Measurements from ENCODE around the gene MACF1.
"Not testable (repeated sequence)": the region's sequence is repeated elsewhere in the genome, so short reads cannot be mapped to it uniquely, and the experiment has no call there.

Gene MACF1

DNA sequence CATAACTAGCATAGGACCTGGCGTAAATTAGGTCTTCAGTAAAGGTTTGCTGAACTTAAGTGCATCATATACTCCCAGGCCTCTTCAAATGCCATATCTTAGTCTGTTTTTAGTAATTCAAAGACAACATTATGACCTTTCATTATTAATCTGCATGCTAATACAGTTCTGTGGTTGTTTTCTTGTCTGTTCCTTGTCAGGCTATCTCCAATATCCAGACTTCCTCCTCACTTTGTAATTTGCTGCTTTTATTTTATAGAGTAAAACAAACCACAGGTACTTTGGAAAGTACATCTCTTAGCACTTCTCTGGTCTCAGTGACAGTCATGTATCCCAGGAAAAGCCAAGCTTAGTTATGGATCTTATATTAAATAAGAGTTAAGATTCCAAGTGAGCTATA, 221.9 kb downstream of the MACF1 start:
- DNase-seq = no peak

DNA sequence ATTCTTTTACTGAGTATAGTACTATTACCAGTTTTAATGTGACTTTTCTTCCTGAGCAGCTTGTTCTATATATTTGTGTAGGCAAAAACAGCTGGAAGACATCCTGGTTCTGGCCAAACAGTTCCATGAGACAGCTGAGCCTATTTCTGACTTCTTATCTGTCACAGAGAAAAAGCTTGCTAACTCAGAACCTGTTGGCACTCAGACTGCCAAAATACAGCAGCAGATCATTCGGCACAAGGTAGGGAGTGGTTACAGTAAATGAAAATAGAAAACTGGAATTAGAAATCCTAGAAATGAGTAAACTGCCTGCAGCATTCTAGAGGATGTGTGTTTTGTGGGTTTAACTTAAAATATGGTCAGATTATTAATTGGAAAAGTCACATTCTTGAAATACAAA, 222.9 kb downstream of the MACF1 start:
- DNase-seq = no peak

DNA sequence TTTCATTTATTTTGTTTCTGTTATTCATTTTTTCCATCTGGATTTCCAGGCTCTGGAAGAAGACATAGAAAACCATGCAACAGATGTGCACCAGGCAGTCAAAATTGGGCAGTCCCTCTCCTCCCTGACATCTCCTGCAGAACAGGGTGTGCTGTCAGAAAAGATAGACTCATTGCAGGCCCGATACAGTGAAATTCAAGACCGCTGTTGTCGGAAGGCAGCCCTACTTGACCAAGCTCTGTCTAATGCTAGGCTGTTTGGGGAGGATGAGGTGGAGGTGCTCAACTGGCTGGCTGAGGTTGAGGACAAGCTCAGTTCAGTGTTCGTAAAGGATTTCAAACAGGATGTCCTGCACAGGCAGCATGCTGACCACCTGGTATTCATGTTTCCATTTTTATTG, 223.4 kb downstream of the MACF1 start:
- DNase-seq = no peak

DNA sequence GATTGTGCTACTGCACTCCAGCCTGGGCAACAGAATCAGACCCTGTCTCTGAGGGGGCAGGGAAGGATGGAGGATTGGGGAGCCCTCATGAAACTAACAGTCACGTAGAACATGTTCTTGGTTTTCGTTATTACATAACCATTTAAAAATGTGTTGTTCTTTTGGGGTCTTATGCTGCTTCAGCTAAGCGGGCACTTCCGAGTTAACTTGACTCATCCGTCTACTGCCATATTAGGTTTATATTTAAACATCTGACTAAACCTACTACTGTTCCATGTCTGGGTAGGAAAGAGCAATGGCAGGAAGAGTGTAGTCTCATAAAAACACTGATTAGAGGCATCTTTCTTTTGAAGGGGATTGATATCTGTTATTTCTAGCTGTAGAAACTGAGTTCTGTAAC, 227.4 kb downstream of the MACF1 start:
- no peak for DNase-seq

DNA sequence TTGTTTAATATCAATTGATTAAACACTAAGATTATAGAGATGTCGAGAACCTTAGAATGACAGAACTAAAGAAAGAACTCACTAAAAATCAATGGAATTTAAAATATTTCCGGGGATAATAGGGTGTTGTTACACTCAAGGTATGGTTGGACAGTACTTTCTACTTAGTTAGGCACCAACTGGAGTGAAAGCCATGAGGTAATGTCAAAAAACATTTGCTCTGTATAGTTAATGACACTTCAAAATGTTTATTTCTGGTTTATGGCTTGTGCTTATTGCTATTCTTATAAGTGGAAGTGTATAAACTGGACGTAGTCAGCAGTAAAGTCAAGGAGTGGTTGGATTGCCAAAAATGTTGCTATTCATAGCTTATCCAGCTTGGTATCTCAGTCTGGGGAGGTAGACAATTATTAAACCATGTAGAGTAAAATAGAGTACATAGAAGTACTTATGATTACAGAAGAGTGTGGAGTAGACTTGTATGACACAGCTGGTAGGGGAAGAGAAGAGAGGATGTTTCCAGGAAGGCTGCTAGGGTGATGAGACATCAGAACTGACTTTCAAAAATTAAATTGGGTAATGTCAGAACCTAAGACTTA, 230.4 kb downstream of the MACF1 start:
- DNase-seq = no peak

DNA sequence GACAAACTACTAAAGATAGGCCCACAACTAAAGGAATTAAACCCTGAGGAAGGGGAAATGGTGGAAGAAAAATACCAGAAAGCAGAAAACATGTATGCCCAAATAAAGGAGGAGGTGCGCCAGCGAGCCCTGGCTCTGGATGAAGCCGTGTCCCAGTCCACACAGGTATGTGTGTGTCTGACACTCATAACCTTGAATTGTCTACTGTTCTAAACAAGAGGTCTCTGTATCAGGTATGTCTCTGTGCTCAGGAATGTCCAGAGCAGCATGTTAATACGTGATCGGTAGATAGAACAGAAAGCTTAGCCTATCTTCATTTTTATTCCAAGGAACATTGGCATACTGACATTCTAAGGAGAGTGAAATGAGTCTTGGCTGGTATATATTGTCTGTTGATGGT, 231.1 kb downstream of the MACF1 start:
- no peak for DNase-seq

DNA sequence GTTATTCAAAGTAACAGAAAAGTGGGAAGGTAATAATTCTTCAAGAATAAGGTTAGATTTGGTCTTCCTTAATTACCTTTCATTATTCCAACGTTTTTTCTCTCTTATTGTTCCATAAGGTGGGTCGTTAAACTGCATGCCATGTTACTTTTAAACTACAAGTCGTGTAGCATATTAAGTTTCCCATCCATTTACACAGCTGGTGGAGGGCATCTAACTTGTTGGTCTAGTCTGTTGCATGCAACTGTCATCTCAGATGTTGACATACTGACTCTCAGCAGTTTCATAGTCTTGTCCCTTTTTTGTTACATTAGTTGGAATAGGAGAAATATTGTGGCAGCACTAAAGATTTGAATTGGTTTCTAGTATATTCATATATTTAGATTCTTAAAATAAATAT, 232.3 kb downstream of the MACF1 start:
- DNase-seq = no peak

DNA sequence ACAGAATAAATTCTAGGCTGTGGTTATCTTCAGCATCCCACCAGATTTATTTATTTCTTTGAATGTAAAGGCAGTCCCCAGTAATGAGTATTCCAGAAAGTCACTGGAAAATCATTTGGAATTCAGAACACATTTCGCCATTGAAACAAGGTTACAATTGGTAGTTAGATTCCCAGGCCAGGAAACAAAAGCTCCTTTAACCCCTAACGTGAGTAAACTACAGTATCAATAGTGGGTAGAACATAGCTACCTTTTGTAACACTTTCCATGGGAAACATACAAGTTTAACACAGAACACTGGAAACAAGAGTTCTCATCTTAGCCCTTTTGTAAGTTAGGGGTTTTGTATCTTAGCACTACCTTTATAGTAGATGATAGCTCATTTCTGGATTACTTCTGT, 233.5 kb downstream of the MACF1 start:
- no peak for DNase-seq

DNA sequence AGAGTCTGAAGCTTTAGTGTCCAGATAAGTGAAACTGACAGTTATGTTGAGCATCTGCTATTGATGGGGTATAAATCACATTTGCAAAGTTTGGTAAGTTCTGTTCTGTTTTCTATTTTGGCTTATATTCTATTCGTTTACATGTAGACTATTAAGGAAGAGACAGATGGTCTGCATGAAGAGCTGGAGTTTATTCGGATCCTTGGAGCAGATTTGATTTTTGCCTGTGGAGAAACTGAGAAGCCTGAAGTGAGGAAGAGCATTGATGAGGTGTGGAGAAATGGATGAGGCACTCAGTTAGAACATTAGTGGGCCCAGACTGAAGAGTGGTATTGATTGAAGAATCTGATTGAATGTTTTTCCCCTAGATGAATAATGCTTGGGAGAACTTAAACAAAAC, 236.4 kb downstream of the MACF1 start:
- no peak for DNase-seq

DNA sequence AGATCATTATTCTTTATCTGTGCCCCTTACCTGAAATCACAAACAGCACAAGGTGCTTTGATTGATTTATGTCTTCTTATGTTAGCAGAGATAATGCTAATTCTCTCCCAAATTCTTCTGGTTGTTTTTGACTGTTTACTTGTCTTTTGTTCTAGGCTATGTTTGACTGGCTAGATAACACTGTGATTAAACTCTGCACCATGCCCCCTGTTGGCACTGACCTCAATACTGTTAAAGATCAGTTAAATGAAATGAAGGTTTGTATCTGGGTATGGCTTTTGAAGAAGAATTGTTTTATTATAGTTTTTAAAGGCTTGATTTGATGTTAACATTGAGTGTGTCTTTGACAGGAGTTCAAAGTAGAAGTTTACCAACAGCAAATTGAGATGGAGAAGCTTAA, 237.3 kb downstream of the MACF1 start:
- no peak for DNase-seq

DNA sequence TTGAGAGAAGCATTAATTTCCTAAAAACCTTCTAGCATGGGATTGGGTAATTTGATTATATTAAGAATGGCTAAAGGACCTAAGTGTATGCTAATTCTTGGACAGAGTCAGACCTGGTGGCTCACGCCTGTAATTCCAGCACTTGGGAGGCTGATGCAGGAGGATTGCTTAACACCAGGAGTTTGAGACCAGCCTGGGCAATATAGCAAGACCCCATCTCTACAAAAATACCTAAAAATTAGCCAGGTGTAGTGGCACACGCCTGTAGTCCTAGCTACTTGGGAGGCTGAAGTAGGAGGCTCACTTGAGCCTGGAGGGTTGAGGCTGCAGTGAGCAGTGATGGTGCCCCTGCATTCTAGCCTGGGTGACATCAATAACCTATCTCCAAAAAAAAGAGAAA, 241.1 kb downstream of the MACF1 start:
- DNase-seq = no peak

DNA sequence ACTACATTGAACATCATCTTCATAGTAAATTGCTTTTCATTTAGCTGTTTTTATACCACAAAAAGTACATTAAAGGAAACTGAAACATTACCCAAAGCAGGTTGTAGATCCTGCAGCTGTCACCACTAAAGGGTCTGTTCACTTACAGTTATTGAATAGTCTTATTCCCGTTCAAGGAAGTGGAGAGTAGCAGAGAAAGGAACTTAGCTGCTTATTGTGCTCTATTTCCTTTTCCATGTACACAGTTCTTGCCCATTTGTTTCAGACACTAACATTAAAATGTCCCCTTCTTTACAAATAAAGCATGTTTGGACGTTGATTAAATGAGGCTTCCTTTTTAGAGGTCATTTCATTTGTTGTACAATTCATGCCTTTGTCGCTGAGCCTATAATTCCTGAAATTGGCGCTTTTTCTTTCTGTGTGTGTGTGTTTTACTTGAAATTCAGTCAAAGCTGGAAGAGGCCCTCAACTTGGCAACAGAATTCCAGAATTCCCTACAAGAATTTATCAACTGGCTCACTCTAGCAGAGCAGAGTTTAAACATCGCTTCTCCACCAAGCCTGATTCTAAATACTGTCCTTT, 242.6 kb downstream of the MACF1 start:
- no peak for DNase-seq

DNA sequence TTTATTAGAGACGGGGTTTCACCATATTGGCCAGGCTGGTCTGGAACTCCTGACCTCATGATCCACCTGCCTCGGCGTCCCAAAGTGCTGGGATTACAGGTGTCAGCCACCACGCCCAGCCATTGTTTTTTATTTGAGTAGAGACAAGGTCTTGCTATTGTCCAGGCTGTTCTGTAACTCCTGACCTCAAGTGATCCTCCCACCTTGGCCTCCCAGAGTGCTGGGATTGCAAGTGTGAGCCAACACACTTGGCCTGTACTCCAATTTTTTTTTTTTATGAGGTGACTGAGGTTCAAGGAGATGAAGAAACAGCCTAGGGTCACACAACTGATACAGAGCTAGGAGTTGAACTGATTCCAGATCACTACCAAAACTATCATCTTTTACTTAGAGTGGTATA, 245.5 kb downstream of the MACF1 start:
- not testable (repeated sequence) for DNase-seq

DNA sequence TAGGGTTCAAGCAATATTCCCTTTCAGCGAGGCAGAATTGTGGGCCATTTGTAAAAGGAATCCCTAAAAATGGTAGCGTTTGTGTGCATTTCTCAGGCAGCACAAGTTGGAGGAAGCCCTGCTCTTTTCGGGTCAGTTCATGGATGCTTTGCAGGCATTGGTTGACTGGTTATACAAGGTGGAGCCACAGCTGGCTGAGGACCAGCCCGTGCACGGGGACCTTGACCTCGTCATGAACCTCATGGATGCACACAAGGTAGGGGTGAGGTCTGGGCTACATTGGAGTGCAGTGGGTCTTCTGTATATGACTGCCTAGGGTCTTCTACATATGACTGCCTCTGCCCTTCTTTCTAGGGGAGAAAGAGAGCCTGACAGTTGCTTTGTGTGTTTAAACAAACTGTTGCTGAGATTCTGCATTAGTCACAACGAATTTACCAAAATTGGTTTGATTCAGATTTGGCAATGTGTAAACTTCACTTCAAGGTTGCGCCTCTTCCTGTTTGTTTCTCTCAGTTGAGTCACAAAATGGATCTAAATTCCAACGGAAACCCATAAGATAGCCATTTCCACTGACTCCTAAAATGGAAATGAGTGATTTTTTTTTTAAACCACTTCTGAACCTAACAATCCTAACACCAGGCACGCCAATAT, 246.6 kb downstream of the MACF1 start:
- no peak for DNase-seq

DNA sequence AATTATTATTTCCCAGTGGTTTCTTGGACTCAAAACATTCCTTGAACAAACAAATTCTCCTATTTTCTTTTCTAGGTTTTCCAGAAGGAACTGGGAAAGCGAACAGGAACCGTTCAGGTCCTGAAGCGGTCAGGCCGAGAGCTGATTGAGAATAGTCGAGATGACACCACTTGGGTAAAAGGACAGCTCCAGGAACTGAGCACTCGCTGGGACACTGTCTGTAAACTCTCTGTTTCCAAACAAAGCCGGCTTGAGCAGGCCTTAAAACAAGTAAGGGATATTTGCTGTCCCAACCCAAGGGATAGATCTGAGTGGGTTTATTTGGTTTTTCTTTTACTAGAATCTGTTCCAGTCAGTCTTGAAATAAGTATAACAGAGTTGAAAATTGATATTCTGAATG, 247.6 kb downstream of the MACF1 start:
- DNase-seq = no peak

DNA sequence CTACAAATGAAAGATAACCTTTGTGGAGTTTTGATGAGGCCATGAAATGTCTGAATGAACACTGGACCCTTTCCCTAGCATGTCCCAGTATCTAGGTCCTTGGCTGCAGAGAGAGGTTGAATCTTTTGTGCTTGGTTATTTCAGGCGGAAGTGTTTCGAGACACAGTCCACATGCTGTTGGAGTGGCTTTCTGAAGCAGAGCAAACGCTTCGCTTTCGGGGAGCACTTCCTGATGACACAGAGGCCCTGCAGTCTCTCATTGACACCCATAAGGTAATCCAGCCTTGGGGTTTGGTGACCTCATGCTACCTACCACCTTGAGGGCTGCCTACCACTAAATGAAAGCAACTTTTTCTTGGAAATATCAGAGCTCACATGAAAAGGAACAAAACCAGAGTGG, 248.0 kb downstream of the MACF1 start:
- no peak for DNase-seq

DNA sequence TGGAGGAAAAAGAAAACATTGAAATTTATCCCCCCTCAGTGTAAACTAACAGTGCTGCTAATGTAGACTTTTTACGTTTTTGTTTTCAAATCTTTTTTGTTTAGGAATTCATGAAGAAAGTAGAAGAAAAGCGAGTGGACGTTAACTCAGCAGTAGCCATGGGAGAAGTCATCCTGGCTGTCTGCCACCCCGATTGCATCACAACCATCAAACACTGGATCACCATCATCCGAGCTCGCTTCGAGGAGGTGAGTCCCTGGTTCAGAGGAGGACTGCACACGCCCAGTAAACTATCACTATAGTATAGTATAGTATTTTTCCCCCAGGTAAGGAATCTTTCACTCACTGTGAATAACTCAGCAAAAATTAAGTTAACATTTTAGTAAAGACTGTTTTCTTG, 249.1 kb downstream of the MACF1 start:
- no peak for DNase-seq

DNA sequence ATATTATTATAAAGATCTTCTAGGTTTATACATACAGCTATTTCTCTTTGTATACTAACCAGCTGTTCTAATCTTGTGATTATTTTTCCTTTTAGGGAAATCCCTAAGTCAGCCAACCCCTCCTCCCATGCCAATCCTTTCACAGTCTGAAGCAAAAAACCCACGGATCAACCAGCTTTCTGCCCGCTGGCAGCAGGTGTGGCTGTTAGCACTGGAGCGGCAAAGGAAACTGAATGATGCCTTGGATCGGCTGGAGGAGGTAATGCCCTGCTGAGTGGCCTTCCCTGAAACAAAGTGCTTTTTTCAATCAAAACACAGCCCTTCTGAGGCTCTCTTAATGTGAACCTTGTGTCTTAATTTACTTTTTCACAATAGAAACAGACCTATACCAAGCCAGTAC, 254.5 kb downstream of the MACF1 start:
- DNase-seq = no peak

DNA sequence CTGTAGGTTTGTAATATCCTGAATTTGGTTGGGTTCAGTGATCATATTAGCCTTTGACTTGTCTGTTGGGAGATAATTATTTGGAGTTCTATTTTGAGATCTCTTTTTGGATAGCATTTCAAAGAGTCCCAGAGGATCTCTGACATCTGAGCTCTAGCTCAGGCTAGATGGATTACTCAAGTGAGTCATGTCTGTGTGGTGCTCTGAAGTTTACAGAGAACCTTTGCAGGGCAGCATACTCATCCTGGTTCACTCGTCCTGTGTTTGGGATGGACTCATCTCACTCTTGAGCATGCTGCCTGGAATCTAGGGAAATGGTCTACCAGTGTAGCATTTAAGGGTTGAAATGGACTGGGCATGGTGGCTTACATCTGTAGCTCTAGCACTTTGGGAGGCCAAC, 257.6 kb downstream of the MACF1 start:
- DNase-seq = no peak

DNA sequence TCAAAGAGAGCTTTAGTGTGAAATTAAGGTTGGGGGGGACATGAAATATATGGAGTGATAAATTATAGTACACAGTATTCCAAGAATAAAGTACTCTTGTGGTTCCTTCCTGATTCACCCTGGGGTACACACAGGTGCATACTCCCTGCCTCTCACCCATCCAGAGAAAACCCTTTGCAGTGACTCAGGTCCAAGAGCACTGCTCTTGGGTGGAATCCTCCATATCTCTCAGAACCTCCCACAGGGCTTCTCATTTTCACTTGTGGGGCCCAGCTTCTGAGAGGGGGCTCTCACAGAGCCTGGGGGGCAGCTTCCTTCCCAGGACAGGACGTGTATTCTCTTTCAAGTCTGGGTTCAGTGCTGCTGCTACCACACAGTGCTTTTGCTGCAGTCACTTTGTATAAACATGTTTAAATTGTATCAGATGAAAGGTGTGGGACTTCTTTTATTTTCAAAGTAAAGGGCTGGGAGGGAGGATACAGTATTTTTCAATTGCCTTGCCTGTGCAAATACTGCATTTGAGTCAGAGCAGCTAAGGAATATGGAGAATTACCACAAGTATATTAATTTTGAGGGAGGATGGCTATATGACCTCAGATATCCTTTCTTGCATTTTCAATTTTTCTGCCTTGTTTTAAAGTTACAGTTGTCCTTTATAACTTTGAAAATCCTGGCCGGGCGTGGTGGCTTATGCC, 262.1 kb downstream of the MACF1 start:
- no peak for DNase-seq

DNA sequence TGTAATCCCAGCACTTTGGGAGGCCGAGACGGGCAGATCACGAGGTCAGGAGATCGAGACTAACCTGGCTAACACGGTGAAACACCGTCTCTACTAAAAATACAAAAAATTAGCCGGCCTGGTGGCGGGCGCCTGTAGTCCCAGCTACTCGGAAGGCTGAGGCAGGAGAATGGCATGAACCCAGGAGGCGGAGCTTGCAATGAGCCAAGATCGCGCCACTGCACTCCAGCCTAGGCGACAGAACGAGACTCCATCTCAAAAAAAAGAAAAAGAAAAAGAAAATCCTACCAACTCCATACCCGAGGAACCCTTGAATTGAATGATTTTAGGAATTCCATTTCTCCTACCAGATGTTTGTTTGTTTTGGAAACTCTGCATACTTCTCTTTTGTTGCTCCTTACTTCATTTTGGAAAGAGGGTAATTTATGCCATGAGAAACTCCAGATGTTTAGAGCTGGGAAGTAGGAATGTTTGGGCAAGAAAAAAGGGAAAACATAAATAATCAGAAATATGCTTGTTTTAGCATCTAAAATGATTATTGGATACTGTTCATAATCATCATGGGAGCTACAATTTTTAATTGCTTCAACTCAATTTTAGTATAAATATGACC, 262.7 kb downstream of the MACF1 start:
- DNase-seq = not testable (repeated sequence)

DNA sequence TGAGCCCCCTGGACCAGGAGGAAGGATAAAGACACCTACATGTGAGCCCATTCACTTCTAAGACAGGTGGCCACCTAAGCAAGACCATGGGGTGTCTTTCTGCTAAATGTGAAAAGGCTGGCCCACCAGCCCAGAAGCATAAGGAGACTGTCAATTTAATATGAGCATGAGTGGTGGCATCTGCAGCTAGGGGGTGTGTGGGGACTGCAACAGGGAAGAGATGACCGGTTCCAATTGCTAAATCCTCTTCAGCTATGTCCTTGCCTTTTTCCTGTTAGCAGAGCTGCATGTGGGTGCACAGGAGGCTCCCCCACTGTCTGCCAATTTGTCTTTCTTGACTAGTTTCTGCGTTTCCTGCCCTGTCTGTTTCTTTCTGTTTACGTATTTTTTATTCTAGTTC, 264.7 kb downstream of the MACF1 start:
- no peak for DNase-seq

DNA sequence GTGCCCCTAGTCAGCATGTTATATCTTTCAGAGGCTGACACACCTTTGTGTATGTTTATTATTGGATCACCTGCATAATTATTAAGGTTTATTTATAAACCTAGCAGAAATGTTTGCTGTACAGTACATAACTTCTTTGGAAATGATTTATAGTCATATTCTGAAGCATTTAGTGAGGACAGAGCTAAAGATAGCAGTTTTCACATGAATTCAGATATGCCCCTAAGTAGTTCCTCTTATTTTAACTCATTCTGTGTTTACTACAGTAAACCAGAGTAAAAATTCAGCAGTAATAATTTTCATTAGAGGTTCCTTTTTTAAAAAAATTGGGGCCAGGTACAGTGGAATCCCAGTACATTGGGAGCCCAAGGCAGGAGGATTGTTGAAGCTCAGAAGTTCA, 265.5 kb downstream of the MACF1 start:
- DNase-seq = no peak

DNA sequence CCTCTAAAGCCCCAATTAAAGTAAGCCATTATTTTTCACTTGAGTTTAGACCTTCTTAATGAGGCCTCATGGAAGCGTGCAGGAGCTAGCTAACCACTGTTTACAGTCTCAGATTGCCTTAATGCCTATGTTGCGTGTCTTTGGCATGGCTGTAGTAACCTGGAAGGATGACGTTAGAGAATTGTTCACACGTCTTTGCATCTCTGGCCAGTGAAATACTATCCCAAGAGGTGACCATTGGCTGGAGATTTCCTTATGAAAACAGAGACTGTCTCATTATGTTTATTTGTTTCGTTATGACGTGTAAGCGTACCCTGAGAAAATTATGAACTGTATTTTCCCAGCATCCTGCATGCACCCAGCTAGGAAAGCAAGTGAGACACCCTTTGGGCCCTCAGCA, 268.3 kb downstream of the MACF1 start:
- no peak for DNase-seq
